Endothelial cell of umbilical vein (primary cell): ENCODE data around the gene ASIC4. TPM values are rescaled to one million over a fixed set of nuclear protein-coding genes. Genes with fewer than 3 reads are reported as not detected.

Source experiments
- BruUV-seq: library from RNA; stranded (reverse); fragments of 400-500 nt; replicated peaks from 2 replicates; lab custom pipeline; 2021; lab: Mats Ljungman, UMichigan
- CTCF ChIA-PET: fragments of 300-600, 350-600 bp; sonication (Branson Sonifier 250); formaldehyde crosslinking; loops from one replicate; lab custom pipeline; 2021; ENCODE audit warnings: antibody characterized with exemption, inconsistent platforms; lab: Charles Lee
- POLR2A ChIA-PET: fragments of 300-600, 350-600 bp; sonication (Branson Sonifier 250); formaldehyde crosslinking; loops from one replicate; lab custom pipeline; 2021; ENCODE audit warnings: antibody characterized with exemption, inconsistent platforms; lab: Charles Lee
- DNase-seq: peaks from one replicate; pipeline ENCODE4 v3.0.0-alpha.2; 2011; ENCODE audit warnings: low read depth, low spot score
- FAIRE-seq: peaks from 2 replicates; lab custom pipeline; 2011; peaks lifted over from hg19 to GRCh38; lab: Jason Lieb, UNC
- H2AFZ ChIP-seq: 2 replicates; pipeline ENCODE4 v1.6.0; 2012; ENCODE audit warnings: low read depth, low read length, control low read depth, inconsistent platforms
- H3K27ac ChIP-seq: 2 replicates; pipeline ENCODE4 v1.5.1; 2011; ENCODE audit warnings: low read depth, mild to moderate bottlenecking, control low read depth, low read length, moderate library complexity; ENCODE audit not compliant: insufficient read depth
- H3K27me3 ChIP-seq, 2 experiments: 2 replicates each; pipeline versions ENCODE4 v1.6.0 to v1.6.1; 2011; ENCODE audit warnings: low read length in 2 of 2, mixed read lengths in 1 of 2; ENCODE audit not compliant: control insufficient read depth in 2 of 2, insufficient read depth in 2 of 2
- H3K36me3 ChIP-seq, 2 experiments: 2 replicates in 1 of 2; 3 replicates in 1 of 2; pipeline ENCODE4 v1.5.1; 2011; ENCODE audit warnings: low read length in 2 of 2, mild to moderate bottlenecking in 1 of 2, moderate library complexity in 1 of 2; ENCODE audit not compliant: control insufficient read depth in 2 of 2, insufficient read depth in 2 of 2; ENCODE audit errors: extremely low read depth in 1 of 2
- H3K4me1 ChIP-seq: 3 replicates; pipeline ENCODE4 v1.5.1; 2011; ENCODE audit warnings: mild to moderate bottlenecking, low read length; ENCODE audit not compliant: control insufficient read depth, insufficient read depth; ENCODE audit errors: extremely low read depth
- H3K4me2 ChIP-seq: 2 replicates; pipeline ENCODE4 v1.6.1; 2011; ENCODE audit warnings: low read length, control low read depth, mixed read lengths; ENCODE audit not compliant: insufficient read depth
- H3K4me3 ChIP-seq, 3 experiments: fragments of 200-600 bp in 1 of 3; sonication (generic), shearing (Covaris generic) in 1 of 3; replicated peaks in 1 of 3; 2 replicates each; pipeline ENCODE4 v1.5.1; 2011 to 2016; ENCODE audit warnings: control low read depth in 3 of 3, low read length in 3 of 3, mild to moderate bottlenecking in 2 of 3, inconsistent platforms in 1 of 3, low read depth in 1 of 3, moderate library complexity in 1 of 3; ENCODE audit not compliant: insufficient read depth in 1 of 3
- H3K79me2 ChIP-seq: 2 replicates; pipeline ENCODE4 v1.6.0; 2012; ENCODE audit warnings: low read length, inconsistent platforms; ENCODE audit not compliant: control insufficient read depth, insufficient read depth
- H3K9ac ChIP-seq: replicated peaks from 2 replicates; pipeline ENCODE3; 2011; ENCODE audit warnings: low read length, control low read depth; ENCODE audit not compliant: insufficient read depth; ENCODE audit errors: extremely low read depth
- H3K9me1 ChIP-seq: replicated peaks from 3 replicates; pipeline ENCODE4 v1.6.0; 2011; ENCODE audit warnings: mild to moderate bottlenecking, low read length; ENCODE audit not compliant: control insufficient read depth, insufficient read depth; ENCODE audit errors: extremely low read depth
- H3K9me3 ChIP-seq: replicated peaks from 2 replicates; pipeline ENCODE4 v1.5.1; 2012; ENCODE audit warnings: low read length, inconsistent platforms; ENCODE audit not compliant: control insufficient read depth, insufficient read depth
- H4K20me1 ChIP-seq: replicated peaks from 2 replicates; pipeline ENCODE3; 2011; ENCODE audit warnings: mild to moderate bottlenecking, low read length; ENCODE audit not compliant: control insufficient read depth, insufficient read depth; ENCODE audit errors: extremely low read depth
- EZH2 ChIP-seq: IDR thresholded peaks from 2 replicates; pipeline ENCODE4 v1.6.1; 2012; ENCODE audit warnings: borderline replicate concordance, low read depth, mild to moderate bottlenecking, moderate library complexity, low read length, inconsistent platforms; ENCODE audit not compliant: severe bottlenecking
- FOS ChIP-seq: IDR thresholded peaks from 2 replicates; pipeline ENCODE4 v1.6.1; 2011; ENCODE audit warnings: mild to moderate bottlenecking, low read length, moderate library complexity, borderline replicate concordance; ENCODE audit not compliant: insufficient read depth
- GATA2 ChIP-seq: IDR thresholded peaks from 2 replicates; pipeline ENCODE4 v1.7.0; 2011; ENCODE audit warnings: low read depth, mild to moderate bottlenecking, moderate library complexity, mixed read lengths, low read length; ENCODE audit not compliant: insufficient read length, insufficient read depth
- JUN ChIP-seq: IDR thresholded peaks from 2 replicates; pipeline ENCODE4 v1.6.1; 2011; ENCODE audit warnings: borderline replicate concordance, low read depth; ENCODE audit not compliant: insufficient read length, insufficient read depth
- MYC ChIP-seq: IDR thresholded peaks from one replicate; pipeline ENCODE4 v1.6.1; 2011; ENCODE audit warnings: mild to moderate bottlenecking, low read depth, low read length
- POLR2A ChIP-seq: IDR thresholded peaks from 2 replicates; pipeline ENCODE4 v1.6.1; 2012; ENCODE audit warnings: low read depth, mild to moderate bottlenecking, control low read depth, low read length
- POLR2AphosphoS5 ChIP-seq: IDR thresholded peaks from 2 replicates; pipeline ENCODE4 v1.6.1; 2012; ENCODE audit warnings: low read depth, mild to moderate bottlenecking, control low read depth, low read length, moderate library complexity; ENCODE audit not compliant: insufficient read depth
- dilution Hi-C: fragments of 300-500 bp; cut with MboI; formaldehyde crosslinking; loops from one replicate; pipeline ENCODE4 v1.15.0; 2019; ENCODE audit warnings: low sequenced_read_pairs; ENCODE audit not compliant: extremely low pct_ligation_motif_present
- intact Hi-C: fragments of 100-400 bp; cut with micrococcal nuclease; formaldehyde crosslinking; loops from one replicate; pipeline ENCODE4 v1.10.0; 2022
- polyA plus RNA-seq, 4 experiments: library from polyadenylated mRNA; depleted of rRNA in 3 of 4; stranded (reverse) in 3 of 4; unstranded in 1 of 4; fragments of >200 nt; gene quantifications; 2 replicates each; pipeline versions ENCODE4 v1.2.1 to v1.2.3, GENCODE V29; 2011 to 2012; ENCODE audit warnings: missing spikeins in 1 of 4
- total RNA-seq: library from RNA; stranded (reverse); gene quantifications from 2 replicates; pipeline ENCODE4 v1.2.3, GENCODE V29; 2021
- TF ChIP-seq, protein P1 (sequence below), 2 donors: IDR thresholded peaks; 1 replicate in 1 of 2; 2 replicates in 1 of 2; pipeline ENCODE4 v1.5.1; 2011; ENCODE audit warnings: low read length in 2 of 2, mild to moderate bottlenecking in 2 of 2, moderate library complexity in 2 of 2, control low read depth in 1 of 2, inconsistent platforms in 1 of 2, low read depth in 1 of 2; ENCODE audit not compliant: insufficient read depth in 1 of 2; ENCODE audit errors: extremely low read depth in 1 of 2
- TF ChIP-seq, protein P2 (sequence below): IDR thresholded peaks from 2 replicates; pipeline ENCODE4 v1.6.1; 2011; ENCODE audit not compliant: insufficient read depth, insufficient read length

The ASIC4 gene
- total and polyA plus RNA-seq, 2 donors (not counting 3 experiments of a cell fraction or from before 2014, with no cell fraction given) = not detected

DNA sequence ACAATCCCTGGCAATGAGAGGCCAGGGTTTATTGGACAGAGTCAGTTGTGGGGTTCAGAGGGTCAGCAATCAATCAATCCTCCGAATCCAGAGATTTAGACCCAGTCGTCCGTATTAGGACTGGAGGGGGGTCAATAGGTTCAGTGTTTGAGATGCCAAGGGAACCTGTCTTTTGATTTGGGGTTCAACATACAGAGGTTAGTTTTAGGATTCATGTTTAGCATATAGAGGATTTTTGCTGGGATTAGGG is 15.3 kb upstream of the ASIC4 start:
- peak overlapping the region; percentile 73 for H2AFZ ChIP-seq
- H3K9ac ChIP-seq = peak overlapping the region; percentile 97
- intact Hi-C loops = no loop called here
- FAIRE-seq (no peak), DNase-seq (no peak)
- peaks cover 12% of the 10 kb centered on the region for H3K4me1 ChIP-seq
- H3K79me2 ChIP-seq = no peaks in the 10 kb centered on the region
- dilution Hi-C loops = no loop called here
- H3K36me3 ChIP-seq = peaks cover 0 to 7% of the 10 kb centered on the region in 2 experiments
- H3K4me2 ChIP-seq = peak overlapping the region; percentile 82
- H3K27me3 ChIP-seq = peaks cover 29 to 34% of the 10 kb centered on the region in 2 experiments
- TF ChIP-seq GATA2 = no peak
- TF ChIP-seq FOS = no peak
- TF ChIP-seq, protein P1, sequence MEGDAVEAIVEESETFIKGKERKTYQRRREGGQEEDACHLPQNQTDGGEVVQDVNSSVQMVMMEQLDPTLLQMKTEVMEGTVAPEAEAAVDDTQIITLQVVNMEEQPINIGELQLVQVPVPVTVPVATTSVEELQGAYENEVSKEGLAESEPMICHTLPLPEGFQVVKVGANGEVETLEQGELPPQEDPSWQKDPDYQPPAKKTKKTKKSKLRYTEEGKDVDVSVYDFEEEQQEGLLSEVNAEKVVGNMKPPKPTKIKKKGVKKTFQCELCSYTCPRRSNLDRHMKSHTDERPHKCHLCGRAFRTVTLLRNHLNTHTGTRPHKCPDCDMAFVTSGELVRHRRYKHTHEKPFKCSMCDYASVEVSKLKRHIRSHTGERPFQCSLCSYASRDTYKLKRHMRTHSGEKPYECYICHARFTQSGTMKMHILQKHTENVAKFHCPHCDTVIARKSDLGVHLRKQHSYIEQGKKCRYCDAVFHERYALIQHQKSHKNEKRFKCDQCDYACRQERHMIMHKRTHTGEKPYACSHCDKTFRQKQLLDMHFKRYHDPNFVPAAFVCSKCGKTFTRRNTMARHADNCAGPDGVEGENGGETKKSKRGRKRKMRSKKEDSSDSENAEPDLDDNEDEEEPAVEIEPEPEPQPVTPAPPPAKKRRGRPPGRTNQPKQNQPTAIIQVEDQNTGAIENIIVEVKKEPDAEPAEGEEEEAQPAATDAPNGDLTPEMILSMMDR (IDR thresholded peaks at IDR 0.05; ENCODE audit: extremely low read depth in 1 of 2, insufficient read depth in 1 of 2, low read depth in 1 of 2, low read length in 2 of 2) = no peak
- TF ChIP-seq POLR2A = no peak
- TF ChIP-seq EZH2 = no peak
- TF ChIP-seq, protein P2, sequence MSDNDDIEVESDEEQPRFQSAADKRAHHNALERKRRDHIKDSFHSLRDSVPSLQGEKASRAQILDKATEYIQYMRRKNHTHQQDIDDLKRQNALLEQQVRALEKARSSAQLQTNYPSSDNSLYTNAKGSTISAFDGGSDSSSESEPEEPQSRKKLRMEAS = no peak
- TF ChIP-seq MYC = no peak
- TF ChIP-seq JUN = no peak
- TF ChIP-seq POLR2AphosphoS5 = no peak
- POLR2A ChIA-PET = interaction anchor here (1.2 to 2.6 kb wide), 5 partner anchors 9 to 95 kb away, joined by 3 to 20 read pairs (median 5); no protein-coding TSS in a partner anchor
- H3K27ac ChIP-seq = peak overlapping the region; percentile 66
- no TSS peak for BruUV-seq
- no peaks in the 10 kb centered on the region for H4K20me1 ChIP-seq
- H3K9me3 ChIP-seq = no peaks in the 10 kb centered on the region
- CTCF ChIA-PET = interaction anchor here (0.6 to 19.9 kb wide), 10 partner anchors 9 to 111 kb away, joined by 3 to 731 read pairs (median 8); partner anchors contain the start of genes CHPF, DNPEP and TMEM198
- H3K9me1 ChIP-seq = no peaks in the 10 kb centered on the region
- peak overlapping the region; percentile 72 to 87 (median 76) for H3K4me3 ChIP-seq
